AG08396 (cell line): Measurements from ENCODE around the gene NOS3.
A peak's percentile ranks its signal among the peaks of the same experiment; 100 is the strongest.

ENCODE experiments used
- DNase-seq: peaks from one replicate; pipeline ENCODE4 v3.0.0; 2012; ENCODE audit warnings: low spot score, mixed read lengths

Gene NOS3

GRCh38 chr7:150979713-150980390 lies 11.0 kb upstream of the NOS3 start:
- DNase-seq: no peak

DNA sequence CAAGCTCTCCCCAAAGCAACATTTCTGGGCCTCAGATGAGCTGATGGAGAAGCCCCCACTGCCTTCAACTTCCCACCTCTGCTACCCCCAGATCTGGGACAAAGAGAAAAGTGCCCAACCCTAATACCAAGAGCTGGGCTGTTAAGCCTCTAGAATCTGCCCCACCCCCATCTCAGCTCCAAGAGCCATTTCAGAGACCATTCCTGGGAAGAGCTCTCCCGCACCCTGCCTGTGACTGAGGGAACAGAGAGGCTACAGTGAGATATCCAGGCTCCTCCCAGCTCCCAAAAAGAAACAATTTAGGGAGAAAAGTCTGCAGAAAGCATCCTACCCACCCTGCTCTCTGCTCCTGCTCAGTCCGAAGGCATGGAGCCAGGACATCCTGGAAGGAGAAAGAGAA lies 10.2 kb upstream of the NOS3 start:
- no peak for DNase-seq

DNA sequence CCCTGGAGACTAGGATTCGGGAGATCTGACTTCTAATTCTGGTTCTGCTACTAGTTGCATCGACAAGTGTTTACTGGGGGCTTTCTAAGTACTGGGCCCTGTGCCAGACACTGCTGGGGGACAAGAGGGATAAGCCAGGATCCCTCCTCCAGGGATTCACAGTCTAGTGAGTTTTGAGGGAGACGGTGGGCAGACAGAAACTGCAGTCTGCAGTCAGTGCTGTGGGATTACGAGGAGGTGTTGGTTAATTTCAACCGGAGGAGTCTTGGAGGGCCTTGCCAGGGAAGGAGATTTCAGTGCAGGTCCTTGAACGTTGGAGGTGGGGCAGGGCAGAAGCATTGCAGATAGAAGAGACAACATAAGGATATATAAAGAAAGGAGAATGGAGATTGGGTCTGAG lies 9.2 kb upstream of the NOS3 start:
- DNase-seq: no peak

DNA sequence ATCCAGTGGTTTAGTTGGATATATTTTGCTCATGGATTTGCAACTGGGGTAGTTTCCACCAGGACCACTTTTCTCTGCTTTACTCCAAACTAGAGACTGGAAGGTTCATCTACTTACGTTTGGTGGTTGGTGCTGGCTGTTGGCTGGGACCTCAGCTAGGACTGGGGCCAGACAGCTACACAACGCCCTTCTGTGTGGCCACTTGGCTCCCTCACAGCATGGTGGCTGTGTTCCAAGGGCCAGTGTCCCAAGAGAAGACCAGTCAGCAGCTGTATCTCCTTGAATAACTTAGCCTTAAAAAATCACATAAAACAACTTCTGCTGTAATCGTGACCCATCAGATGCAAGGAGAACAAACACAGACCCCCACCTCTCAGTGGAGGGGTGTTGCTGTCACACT lies 8.5 kb upstream of the NOS3 start:
- no peak for DNase-seq

GRCh38 chr7:150983893-150984368 lies 6.9 kb upstream of the NOS3 start:
- DNase-seq: peak; percentile 59

DNA sequence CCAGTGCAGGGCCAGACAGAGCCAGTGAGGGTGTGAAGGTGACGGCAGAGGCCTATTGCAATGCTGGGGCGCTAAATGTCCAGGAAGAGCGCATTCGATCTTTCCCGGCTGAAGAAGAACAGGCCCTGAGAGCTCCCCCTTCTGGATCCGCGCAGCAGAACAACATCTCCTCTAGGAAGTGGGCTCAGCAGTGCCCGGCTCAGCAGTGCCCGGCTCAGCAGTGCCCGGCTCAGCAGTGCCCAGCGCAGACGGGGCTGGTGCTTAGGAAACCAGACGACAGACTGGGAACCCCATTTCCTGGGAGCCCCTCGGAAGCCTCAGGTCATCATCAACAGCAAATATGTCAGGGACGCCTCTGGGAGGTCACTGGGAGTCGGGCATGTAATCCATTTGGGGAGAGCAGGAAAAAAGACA lies 4.7 kb upstream of the NOS3 start:
- DNase-seq: peak; percentile 82

DNA sequence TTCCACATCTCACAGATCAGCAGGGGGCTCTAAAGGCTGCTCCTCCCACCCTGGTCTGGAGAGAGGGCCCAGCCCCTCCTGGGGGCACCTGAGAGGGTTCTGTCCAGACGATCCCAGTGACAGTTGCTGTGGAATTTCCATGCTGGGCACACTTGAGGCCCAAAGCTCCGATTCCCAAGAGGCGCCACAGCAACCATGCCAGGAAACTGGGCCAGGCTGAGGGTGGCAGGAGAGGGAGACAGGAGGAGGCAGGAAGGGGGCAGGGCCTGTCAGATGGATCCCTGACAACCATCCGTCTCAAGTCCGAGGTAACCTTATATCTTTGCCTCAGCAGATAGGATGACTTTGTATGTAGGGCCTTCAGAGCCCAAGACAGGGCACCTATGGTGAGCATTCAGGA lies 4.3 kb upstream of the NOS3 start:
- no peak for DNase-seq

DNA sequence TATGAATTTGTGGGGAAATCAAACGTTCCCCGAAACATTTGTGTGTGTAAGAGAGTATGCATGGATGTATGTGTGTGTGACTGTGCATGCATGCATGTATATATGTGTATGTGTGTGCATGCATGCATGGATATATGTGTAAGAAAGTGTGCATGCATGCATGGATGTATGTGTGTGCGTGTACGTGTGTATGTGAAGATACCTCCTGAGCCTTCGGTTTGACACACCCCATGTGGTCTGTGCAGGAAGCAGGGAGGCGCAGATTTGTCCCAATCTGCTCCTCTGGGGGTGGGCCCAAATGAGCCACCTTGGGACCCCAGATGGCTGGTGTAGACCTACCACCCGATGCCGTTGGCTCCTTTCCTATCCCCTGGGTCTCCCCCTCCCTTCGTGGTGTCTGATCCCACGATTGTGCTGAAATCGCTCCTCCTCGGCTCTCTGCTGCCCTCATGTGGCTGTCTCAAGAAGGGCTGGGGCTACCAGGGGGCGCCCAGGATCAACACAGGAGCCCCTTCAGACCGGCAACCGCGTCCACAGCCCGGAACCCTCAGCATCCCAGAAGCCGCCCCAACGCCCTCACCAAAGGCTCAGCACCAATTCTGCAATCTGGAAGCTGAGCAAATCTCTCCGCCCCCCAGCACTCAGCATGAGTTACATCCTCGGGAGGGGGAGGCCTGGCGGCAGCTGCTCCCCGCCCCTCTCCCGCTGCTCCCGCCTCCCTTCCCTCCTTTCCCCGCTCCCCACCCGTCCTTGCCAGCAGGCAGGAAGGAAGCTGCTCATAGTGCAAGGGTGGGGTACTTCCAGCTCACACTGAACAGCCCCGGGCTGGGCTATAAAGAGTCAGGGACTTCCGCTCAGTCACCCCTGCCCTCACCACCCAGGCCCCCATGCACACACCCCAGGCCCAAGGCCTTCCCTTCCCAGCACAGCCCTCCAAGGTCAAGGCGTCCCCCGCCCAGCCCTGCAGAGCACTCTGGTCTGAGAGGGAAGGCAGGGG lies 2.3 kb upstream of the NOS3 start:
- DNase-seq: peak; percentile 80

DNA sequence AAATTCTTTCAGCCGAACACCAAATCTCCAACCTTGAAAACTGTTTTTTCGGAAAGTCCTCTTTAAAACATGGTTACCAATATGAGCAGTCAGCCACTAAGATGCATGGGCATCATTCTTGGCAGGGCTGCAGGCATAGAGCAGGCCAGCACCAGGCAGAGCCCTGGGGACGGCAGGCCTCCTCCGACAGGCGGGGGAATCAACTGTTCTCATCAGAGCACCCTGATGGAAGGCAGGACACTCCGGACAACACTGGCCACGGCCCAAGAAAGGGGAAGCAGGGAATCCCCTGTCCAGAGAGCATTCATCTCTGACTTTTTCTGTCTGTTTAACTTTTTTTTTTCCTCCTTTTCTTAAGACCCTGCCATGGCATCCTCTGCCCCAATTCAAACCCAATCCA lies 1.4 kb upstream of the NOS3 start:
- DNase-seq: no peak

- DNase-seq: no peak
Observed at GRCh38 chr7:150992051-150992640, 1.3 kb downstream of the NOS3 start.

DNA sequence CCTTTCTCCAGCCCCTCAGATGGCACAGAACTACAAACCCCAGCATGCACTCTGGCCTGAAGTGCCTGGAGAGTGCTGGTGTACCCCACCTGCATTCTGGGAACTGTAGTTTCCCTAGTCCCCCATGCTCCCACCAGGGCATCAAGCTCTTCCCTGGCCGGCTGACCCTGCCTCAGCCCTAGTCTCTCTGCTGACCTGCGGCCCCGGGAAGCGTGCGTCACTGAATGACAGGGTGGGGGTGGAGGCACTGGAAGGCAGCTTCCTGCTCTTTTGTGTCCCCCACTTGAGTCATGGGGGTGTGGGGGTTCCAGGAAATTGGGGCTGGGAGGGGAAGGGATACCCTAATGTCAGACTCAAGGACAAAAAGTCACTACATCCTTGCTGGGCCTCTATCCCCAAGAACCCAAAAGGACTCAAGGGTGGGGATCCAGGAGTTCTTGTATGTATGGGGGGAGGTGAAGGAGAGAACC lies 2.1 kb downstream of the NOS3 start:
- DNase-seq: no peak

GRCh38 chr7:150993511-150993910 lies 2.7 kb downstream of the NOS3 start:
- DNase-seq: no peak

GRCh38 chr7:150994141-150994837 lies 3.5 kb downstream of the NOS3 start:
- no peak for DNase-seq

DNA sequence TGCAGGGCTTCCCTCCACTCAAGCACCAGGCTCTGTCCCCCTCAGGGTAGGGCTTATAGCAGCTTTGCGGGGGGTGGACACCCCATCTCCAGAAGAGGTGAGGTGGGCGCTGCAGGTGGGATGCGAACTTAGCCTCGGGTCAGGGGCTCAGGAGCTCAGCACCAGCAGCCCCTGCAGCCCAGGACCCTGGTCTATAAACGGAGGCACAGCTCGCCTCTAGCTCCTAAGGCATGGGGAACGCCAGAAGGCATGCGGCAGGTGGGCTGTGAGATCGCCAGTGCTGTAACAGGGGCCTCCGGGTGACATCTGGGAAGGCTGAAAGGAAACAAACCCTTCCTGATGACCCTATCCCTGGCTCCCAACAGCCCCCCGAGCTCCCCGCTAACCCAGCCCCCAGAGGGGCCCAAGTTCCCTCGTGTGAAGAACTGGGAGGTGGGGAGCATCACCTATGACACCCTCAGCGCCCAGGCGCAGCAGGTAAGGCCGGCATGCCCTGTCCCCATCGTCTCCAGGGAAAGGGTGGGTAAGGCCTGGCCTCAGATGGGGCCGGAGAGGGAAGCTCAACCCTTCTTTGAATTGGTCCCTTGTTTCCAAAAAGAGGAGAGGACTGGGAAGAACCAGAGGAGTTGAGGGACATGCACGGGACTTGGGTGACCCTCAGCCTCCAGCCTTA lies 4.2 kb downstream of the NOS3 start:
- DNase-seq: no peak

DNA sequence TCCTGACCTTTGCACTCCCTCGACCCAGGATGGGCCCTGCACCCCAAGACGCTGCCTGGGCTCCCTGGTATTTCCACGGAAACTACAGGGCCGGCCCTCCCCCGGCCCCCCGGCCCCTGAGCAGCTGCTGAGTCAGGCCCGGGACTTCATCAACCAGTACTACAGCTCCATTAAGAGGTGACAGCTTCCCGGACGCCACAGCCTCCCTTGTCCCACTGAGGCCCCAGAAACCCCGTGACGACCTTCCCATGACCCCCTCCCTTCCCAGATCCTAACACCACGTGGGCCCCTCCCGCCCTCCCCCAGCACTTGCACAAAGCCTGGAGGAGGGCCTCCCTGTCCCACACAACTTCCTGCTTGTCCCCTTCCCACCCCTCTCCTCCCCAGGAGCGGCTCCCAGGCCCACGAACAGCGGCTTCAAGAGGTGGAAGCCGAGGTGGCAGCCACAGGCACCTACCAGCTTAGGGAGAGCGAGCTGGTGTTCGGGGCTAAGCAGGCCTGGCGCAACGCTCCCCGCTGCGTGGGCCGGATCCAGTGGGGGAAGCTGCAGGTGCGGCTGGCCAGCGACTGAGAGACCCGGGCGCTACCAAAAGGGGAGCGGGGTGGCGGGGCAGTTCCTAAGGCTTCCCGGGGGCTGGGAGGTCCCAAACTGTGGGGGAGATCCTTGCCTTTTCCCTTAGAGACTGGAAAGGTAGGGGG lies 5.7 kb downstream of the NOS3 start:
- DNase-seq: no peak

GRCh38 chr7:150997075-150997511 lies 6.3 kb downstream of the NOS3 start:
- DNase-seq: no peak

DNA sequence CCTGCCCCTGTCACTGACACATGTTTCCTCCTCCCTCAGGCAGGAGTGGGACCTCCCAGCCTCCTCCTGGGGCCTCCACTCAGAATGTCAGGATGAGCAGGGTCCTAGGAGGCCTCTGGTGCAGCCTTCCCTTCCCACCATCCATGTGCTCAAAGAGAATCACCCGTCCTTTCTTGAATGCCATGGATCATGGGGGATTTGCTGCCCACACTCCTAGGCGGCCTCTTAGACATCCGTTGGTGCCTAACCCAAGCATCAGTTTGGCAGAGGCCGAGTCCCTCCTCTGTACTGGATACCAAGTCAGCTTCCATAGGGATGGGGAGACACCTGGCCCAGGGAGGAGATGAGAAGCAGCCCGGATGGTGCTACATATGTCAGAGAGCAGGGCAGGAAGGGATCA lies 7.0 kb downstream of the NOS3 start:
- no peak for DNase-seq

DNA sequence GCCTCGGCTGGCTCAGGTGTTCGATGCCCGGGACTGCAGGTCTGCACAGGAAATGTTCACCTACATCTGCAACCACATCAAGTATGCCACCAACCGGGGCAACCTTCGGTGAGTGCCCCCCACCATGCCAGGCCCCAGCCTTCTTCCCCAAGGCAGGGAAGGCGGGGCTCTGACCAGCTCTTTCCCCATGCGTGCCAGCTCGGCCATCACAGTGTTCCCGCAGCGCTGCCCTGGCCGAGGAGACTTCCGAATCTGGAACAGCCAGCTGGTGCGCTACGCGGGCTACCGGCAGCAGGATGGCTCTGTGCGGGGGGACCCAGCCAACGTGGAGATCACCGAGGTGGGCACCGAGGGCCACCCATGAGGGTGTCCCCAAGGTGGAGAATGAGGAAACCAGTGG lies 7.5 kb downstream of the NOS3 start:
- DNase-seq: no peak

DNA sequence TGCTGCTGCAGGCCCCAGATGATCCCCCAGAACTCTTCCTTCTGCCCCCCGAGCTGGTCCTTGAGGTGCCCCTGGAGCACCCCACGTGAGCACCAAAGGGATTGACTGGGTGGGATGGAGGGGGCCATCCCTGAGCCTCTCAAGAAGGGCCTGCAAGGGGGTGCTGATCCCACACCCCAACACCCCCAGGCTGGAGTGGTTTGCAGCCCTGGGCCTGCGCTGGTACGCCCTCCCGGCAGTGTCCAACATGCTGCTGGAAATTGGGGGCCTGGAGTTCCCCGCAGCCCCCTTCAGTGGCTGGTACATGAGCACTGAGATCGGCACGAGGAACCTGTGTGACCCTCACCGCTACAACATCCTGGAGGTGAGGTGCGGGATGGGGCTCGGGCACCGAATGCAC lies 8.2 kb downstream of the NOS3 start:
- no peak for DNase-seq

GRCh38 chr7:150999497-151000230 lies 8.8 kb downstream of the NOS3 start:
- DNase-seq: no peak
